ENCODE results near the gene GON4L.
"Not testable (repeated sequence)": the region's sequence is repeated elsewhere in the genome, so short reads cannot be mapped to it uniquely, and the experiment has no call there.

Gene GON4L

DNA sequence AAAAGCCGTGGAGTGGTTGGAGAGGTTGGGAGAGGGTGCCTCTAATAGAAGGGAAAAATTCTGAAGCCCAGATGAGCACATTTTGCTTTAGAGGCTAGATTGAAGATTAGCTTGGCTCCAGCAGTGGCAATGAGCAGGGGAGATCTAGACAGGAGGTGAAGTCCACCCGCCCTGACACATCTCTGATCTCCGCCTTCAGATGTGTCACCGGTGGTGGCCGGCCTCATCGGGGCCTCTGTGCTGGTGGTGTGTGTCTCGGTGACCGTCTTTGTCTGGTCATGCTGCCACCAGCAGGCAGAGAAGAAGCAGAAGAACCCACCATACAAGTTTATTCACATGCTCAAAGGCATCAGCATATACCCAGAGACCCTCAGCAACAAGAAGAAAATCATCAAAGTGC lies 10.8 kb upstream of the GON4L start:
- no peak for DNase-seq

DNA sequence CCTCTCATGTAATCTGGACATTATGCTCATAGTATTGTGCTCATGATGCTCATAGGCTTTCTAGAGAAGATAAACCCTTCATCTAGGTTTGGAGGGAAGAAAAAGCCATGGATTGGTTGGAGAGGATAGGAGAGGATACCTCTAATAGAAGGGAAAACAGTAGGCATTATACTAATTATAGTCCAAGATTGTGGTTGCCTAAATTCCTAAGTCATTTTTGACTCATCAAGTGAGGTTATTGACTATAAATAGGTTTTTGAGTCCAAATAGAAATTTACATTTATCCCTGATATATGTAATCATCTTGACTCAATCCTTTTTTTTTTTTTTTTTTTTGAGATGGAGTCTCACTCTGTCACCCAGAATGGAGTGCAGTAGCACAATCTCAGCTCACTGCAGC lies 7.4 kb upstream of the GON4L start:
- DNase-seq = no peak

DNA sequence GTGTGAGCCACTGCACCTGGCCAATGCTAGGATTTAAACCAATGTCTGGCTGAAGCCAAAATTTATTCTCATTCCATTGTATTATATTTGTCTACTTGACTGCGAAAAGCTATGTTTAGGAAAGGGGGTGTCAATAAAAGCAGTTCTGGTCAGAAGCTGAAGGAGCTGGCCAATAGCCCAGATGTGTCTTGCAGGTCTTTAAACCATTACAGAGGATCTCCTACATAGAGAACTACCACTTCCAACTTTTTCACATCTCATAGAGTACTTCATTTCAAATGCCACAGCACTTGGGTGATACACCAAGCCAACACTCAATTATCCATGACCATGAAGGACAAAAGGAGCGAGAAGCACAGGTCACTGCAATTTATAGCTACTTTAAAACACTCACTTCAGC lies 4.9 kb upstream of the GON4L start:
- no peak for DNase-seq

DNA sequence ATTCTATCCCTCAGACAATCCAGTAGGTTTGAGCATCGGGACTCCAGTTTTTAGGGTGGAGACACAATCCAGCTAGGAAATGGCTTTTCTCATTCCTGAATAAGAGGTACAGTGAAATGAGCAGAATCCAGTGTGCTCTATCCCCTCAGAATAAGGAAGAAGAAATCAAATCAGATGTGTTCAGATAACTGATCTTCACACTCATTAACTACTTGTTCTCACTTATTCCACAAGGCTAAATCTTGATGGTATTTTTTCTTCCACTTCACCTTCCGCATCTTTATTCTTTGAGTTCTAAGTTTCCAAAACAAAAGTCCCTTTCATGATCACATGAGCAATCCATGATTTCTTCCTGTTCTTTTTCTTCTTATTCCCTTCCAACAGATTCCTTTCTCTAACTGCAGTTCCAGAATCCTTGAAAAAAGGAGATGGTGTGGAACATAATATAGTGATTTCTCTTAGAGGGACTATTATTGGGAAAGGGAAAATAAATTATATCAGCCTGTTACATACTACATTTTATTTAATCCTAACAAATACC lies 4.0 kb upstream of the GON4L start:
- no peak for DNase-seq

DNA sequence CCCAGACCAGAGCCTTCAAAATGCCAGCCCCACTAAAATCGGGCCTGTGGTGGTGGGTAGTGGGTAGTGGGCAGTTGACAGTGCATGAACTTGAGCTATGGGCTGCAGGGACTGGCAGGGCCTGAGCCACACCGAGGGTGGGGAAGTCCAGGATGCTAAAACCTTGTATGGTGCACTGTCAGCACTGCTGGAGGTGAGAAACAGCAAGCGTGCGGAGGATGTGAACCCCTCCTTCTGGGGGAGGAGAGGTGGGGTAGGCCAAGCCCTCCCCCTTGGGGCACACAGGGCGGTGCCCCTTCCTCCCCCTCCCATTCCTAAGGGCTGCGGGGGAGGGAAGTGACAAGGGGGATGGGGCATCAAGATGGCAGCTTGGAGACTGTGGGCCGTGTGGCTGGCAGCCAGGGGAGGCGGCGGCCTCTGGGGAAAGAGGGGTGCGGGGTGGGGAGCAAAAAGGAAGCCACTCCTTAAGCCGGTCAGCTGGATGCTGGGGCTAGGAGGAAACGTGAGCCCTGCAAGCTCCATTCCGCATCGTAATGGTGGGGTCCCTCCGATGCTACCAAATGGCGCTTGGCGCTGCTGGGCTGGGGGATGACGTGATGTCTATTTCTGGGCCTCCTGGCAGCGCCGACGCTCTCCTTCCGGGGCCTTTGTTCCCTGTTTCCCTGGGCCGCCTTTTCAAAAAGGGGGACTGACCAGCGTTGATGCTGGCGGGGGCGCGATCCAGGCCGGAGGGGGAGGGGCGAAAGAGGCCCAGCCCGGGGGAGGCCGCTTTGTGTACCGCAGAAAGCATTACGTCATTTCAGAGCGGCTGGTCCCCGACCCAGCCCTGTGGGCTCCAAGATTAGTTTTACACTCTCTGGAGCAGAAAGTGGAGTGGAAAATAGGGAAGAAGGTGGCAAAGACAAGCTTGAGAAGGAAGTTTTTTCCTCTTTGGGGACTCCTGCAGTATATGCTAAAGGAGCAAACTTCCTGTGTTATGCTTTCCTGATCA lies 3.2 kb upstream of the GON4L start:
- peak; percentile 11 for DNase-seq

DNA sequence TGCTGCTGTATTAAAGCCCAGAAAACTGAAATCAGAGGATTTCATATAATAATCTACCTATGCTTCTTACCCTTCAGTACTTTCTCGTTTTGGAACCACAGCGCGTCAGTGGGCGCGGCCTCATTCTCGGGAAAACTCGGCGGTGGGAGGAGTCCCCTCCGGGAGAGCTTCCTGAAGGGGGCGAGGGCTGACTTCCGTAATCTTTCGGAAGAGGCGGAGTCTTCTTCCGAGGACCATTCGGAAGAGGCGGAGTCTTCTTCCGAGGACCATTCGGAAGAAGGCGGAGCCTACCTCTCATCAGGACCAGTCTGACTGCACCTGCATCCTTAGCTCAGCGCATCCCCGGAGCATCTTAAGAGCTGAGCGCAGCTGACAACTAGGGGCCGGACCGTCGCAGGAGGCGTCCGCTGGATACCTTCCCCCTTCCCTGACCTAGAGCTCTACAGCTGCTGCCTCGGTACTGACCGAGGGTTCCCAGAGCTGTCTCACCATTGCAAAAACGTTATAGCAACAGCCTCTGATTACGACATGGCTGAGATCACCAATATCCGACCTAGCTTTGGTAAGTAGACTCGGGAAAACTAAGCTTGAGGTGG lies 2.3 kb upstream of the GON4L start, which contains the start of gene SYT11:
TSS of gene SYT11 (plus strand) at position 334 of the 596 bp plus-strand sequence. CDS start at position 529, 195 bp downstream.
- DNase-seq = peak; percentile 98

DNA sequence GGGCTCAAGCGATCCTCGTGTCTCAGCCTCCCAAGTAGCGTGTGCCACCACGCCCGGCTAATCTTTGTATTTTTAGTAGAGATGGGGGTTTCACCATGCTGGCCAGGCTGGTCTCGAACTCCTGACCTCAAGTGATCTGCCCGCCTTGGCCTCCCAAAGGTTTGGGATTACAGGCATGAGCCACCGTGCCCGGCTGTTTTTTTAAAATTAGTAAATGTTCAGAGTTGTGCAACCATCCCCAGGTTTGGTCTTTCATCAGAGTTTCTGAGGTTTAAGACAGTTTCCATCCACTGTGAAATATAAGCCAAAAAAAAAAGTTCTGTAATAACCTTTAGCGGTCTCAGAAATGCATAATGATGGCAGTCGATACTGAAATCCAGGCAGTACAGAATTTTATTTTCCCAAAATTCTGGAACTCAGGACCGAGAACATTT lies 1.8 kb upstream of the GON4L start:
- no peak for DNase-seq

DNA sequence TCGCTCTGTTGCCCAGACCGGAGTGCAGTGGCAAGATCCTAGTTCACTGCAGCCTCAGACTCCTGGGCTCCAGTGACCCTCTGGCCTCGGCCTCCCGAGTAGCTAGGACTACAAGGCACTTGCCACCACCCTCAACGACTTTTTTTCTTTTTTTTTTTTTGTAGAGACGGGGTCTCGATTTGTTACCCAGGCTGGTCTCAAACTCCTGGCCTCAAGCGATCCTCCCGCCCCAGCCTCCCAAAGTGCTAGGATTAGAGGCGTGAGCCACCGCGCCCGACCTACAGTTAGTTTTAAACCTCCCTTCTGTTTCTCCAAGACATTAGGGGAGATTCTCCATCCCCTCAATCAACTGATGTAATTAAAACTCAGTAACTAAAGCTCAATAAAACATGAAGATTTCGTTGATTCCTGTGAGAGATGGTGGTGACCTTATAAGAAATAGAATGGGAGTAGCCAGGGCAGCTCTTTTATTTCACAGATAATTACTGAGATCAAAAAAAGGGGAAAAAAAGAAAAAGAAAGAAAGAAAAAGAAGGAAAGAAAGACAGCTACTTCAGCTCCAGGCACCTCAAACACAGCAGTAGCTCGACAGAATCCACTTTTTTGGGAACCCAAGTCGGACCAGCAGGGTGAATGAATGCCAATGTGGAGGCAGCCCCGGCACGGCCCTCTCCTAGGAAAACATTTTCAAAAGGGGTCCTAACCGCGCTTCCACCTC lies 598 bp downstream of the GON4L start:
- no peak for DNase-seq

DNA sequence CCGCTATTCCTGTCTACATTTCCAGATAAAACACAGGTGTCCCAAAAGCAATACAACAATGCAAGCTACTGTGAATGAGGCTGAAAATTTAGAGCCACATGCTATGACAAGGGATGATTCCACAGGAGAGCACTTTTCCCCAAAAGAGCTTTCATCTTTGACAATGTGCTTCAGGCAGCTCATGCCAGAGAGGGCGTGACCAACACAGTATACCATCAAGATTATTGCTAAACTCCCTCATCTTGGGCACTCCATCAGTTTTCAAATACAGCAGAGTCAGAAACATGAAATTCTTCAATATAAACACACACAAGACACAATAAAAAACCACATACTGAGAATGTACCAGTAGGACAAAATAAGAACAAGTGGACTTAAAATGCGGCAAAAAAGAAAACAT lies 6.7 kb downstream of the GON4L start:
- no peak for DNase-seq

DNA sequence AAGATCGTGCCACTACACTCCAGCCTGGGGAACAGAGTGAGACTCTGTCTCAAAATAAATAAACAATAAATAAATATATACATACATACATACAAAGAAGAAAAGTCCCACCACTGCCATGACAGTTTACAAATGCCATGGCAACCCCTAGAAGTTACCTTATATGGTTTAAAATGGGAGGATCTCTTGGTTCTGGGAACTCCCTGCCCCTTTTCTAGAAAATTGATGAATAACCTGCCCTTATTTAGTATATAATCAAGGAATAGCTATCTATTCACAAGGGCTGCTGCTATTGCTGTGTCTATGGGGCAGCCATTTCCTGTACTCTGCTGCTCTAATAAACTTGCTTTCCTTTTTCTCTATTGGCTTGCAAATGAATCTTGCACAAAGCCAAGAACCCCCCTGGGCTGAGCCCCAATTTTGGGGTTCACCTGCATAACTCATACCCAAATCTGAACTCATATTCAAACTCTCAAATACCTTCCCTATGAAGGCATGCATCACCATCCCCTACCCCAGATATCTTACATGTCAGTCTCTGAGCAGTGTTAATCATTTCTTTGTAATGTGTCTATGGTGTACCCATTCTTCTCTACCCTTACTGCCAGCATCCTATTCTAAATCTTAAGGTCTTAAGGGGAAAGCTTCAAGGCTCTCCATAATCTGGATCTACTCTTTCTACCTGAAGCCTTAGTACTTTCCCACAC lies 9.0 kb downstream of the GON4L start:
- no peak for DNase-seq

DNA sequence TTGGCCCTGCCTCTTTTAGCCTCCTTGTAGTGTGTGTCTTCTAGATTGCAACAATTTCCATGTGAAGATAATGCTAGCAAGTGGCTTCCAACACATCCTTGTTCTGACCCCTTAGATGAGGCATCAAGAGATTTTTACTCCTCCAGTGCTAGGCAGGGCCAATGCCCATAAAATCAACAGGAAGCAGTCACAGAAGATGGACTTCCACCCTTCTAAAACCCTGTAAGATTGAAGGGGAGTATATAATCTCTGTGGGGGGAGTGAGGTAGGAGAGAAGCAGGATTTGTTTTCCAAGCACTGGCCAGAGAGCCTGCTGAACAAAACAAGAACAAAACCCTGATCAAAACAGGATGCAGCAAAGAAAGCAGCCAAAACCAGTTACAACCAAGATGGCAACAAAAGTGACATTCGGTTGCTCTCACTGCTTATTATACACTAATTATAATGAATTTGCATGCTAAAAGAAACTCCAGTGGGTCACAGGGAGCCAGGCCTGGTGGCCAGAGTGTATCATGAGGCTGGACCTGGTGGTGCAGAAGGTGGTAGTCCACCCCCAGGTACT lies 12.1 kb downstream of the GON4L start:
- no peak for DNase-seq

DNA sequence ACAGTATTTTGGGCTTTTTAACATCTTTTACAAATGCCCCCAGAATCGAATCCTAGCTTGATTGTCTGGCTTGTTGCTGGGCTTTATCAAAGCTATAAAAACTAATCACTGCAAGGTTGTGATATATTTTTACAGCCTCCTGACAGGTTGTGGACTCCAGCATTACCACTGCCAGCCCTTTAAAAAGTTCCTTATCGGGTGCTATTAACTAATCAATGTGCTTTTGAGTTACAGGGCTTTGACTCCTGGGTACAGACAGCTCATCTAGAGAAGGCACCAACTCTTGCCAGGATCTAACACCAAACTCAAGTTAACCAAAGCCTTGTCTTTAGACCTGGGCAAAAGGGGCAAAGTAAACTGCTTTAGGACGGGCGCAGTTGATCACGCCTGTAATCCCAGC lies 16.6 kb downstream of the GON4L start:
- DNase-seq = no peak

DNA sequence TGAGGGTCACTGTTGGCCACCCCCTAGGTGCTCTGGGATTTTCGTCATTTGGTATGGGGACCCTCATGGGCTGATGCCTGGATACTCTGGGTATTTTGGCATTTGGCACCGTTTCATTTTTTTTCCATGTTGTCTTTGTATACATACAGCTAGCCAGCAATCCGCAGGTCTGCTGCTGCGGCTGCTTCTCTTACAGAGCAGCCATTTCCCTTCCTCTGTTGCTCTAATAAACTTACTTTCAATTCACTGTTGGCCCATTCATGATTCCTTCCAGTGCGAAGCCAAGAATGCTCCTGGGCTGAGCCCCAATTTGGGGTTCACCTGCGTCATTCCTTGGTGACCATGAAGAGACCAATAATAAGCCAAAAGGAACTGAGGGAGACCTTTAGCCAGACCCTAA lies 21.5 kb downstream of the GON4L start:
- no peak for DNase-seq

DNA sequence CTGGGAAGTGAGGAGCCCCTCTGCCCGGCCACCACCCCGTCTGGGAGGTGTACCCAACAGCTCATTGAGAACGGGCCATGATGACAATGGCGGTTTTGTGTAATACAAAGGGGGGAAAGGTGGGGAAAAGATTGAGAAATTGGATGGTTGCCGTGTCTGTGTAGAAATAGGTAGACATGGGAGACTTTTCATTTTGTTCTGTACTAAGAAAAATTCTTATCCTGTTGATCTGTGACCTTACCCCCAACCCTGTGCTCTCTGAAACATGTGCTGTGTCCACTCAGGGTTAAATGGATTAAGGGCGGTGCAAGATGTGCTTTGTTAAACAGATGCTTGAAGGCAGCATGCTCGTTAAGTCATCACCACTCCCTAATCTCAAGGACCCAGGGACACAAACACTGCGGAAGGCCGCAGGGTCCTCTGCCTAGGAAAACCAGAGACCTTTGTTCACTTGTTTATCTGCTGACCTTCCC lies 22.1 kb downstream of the GON4L start:
- not testable (repeated sequence) for DNase-seq

DNA sequence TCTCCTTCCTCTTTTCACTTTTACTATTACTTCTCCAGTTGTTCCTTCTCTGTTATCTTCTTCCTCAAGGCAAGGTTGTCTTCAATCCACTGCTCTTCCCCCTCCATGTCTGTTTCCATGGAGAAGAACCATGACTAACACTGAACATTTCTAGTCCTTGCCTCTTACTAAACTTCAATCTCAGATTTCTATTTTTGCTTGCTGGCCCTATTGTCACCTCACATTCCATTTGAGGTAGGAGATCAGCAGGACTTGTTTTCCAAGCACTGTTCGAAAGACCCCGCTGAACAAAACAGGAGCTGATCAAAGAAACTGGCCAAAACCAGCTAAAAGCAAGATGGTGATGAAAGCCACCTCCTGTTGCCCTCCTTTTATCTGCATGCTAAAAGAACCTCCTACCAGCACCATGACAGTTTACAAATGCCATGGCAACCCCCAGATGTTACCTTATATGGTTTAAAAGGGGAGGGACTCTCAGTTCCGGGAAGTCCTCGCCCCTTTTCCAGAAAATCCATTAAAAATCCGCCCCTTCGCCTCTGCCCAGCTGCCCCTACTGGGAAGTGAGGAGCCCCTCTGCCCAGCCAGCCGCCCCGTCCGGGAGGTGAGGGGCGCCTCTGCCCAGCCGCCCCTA lies 22.6 kb downstream of the GON4L start:
- DNase-seq = peak; percentile 5

DNA sequence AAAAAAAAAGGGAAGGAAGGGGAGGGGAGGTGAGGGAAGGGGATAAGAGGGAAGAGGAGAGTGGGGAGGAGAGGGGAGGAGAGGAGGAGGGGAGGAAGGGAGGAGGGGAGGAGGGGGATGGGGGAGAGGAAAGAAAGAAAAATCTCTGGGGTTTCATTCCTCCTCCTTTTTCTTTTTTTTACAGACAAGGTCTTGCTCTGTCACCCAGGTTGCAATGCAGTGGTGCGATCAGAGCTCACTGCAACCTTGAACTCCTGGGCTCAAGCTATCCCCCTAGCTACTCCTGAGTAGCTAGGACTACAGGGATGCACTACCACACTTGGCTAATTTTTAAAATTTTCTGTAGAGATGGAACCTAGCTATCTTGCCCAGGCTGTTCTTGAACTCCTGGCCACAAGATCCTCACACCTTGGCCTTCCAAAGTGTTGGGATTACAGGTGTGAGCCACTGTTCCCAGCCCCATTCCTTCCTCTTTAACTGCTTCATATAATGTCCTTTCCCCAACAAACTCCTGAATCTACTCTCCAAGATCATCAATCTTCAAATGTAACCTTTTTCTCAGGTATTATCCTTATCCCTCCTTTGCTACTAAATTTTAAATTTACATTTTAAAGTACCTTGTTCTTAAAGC lies 23.2 kb downstream of the GON4L start:
- DNase-seq = no peak

DNA sequence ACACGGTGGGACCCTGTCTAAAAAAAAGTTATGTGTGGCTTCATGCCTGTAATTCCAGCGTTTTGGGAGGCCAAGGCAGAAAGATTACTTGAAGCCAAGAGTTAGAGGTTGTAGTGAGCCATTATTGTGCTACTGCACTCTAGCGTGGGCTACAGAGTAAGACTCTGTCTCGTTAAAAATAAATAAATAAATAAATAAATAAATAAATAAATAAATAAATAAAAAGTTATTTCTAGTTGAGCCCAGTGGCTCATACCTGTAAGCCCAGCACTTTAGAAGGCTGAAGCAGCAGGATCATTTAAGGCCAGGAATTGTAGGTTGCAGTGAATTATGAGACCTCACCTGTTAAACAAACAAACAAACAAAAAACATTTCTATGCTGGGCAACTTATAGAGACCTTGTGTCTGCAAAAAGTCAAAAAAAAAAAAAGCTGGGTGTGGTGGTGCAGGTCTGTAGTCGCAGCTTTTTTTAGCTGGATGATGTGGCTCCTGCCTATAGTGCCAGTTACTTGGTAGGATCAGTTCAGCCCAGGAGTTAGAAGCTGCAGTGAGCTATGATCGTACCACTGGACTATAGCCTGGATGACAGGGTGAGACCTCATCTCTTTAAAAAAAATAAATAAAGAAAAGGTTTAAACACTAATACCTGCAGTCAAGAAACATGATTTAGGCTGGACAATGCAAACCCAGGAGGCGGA lies 25.6 kb downstream of the GON4L start:
- DNase-seq = no peak

DNA sequence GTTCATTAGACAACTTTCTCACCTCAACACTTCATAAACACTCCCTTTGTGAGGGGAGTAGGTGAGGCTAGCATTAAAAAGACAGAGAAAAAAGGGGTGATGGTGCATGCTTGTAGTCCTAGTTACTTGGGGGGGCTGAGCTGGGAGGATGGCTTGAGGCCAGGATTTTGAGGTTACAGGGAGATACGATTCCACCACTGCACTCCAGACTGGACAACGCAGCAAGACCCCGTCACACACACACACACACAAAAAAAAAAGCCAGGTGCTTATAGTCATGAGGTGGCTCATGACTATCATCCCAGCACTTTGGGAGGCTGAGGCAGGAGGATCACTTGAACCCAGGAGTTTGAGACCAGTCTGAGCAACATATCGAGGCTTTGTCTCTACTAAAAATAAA lies 29.6 kb downstream of the GON4L start:
- DNase-seq = no peak

DNA sequence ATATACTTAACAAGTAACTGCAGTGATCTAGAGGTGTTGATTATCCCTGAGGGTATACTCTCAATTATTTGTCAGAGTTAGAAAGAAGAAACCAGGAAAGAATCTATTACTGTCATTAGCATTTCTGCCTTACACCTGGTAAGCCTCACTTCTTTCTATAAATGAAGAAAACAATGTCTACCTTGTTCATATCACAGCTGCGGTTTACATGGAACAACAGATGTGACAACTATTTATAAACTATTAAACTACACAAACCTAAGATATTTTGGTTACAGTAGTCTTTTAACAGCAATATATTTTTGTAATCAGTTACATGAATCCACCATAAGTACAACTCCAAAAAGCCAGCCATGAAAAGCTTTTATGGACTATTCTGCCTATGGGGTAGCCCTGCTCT lies 40.7 kb downstream of the GON4L start:
- DNase-seq = no peak

DNA sequence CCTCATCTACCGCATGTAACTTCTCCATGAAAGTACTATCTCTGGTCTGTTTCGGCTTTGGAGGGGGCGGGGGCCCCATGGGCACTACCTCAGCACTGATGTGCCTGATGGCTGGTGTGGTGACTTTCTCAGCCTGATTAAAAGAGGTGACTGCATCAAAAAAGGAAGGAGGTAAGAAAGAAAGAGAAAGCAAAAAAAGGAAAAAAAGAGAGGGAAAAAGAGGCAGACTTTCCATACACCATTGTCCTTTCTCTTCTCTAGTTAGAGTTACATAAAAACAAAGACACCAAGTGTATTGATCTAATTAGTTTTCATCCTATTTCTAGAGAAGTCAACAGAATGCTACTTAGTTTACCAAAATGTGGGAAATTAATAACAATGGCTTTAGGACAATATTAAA lies 43.3 kb downstream of the GON4L start:
- DNase-seq = no peak

DNA sequence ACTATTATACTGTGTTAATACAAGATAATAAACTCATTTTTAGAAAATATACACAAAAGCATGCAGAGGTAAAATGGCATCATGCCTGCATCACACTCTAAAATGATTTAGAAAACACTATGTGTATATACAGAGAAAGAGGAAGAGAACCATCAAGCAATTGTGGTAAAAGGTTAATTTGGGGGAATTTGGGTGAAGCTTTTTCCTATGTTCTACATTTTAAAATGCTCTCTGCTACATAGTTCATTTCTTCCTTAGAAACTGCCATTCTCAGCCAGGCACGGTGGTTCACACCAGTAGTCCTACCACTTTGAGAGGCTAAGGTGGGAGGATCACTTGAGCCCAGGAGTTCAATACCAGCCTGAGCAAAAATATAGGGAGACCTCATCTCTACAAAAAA lies 44.1 kb downstream of the GON4L start:
- DNase-seq = no peak
